D721Med (cell line): Measurements from ENCODE around the gene UBASH3B.

Experiments
- DNase-seq: peaks from one replicate; pipeline ENCODE4 v3.0.0; 2011; ENCODE audit warnings: low spot score; ENCODE audit not compliant: insufficient read length
- FAIRE-seq: peaks from 2 replicates; lab custom pipeline; 2011; peaks lifted over from hg19 to GRCh38; lab: Jason Lieb, UNC
- CTCF ChIP-seq: IDR thresholded peaks from 2 replicates; pipeline ENCODE4 v1.5.1; 2012; ENCODE audit warnings: mild to moderate bottlenecking, control low read depth; ENCODE audit not compliant: insufficient read depth; ENCODE audit errors: missing control alignments

The UBASH3B gene

GRCh38 chr11:122686111-122686510 is 30.6 kb downstream of the UBASH3B start:
- DNase-seq = no peak
- no peak for FAIRE-seq
- TF ChIP-seq CTCF = no peak

GRCh38 chr11:122690384-122690783 is 34.9 kb downstream of the UBASH3B start:
- TF ChIP-seq CTCF = no peak
- no peak for DNase-seq
- no peak for FAIRE-seq

- no peak for DNase-seq
- TF ChIP-seq CTCF = no peak
- FAIRE-seq = no peak
These were observed 35.5 kb downstream of the UBASH3B start for GRCh38 chr11:122690801-122691548.

- no peak for TF ChIP-seq CTCF
- no peak for FAIRE-seq
- DNase-seq = no peak
These were observed 36.1 kb downstream of the UBASH3B start for GRCh38 chr11:122691549-122692150.

- no peak for FAIRE-seq
- TF ChIP-seq CTCF = no peak
- no peak for DNase-seq
These were observed 36.9 kb downstream of the UBASH3B start for GRCh38 chr11:122692444-122692843.

GRCh38 chr11:122695076-122695615 is 39.6 kb downstream of the UBASH3B start:
- no peak for DNase-seq

More at GRCh38 chr11:122695076-122695615, 39.6 kb downstream of the UBASH3B start:
- FAIRE-seq = no peak
- no peak for TF ChIP-seq CTCF
